GM18517 (cell line): ENCODE results near the gene TMPRSS4.

Experiments used
- ATAC-seq: cut with Tn5 transposase; IDR thresholded peaks from one replicate; pipeline ENCODE4 v1.9.1; 2021; ENCODE audit warnings: mild to moderate bottlenecking, moderate library complexity; ENCODE audit not compliant: unreplicated experiment

The TMPRSS4 gene

DNA sequence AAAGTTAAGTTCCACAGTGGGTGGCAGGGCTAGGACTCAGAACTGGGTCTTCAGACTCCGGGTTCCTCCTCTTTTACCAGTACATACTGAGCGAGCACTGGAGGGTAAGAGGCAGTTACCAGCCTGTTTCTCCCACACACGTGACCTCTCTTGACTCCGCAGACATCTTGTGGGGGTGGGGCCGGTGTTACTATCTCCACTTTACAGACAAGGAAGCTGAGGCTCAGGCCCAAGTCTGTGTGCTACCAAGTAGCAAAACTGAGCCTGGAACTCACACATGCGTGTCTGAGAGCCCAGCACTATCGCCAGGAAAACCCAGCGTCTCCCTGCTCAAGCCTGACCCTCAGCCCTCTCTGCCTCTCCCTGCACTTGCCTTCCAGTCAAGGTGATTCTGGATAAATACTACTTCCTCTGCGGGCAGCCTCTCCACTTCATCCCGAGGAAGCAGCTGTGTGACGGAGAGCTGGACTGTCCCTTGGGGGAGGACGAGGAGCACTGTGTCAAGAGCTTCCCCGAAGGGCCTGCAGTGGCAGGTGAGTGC is 25.9 kb downstream of the TMPRSS4 start:
- ATAC-seq = no peak

- ATAC-seq = no peak
Measured at GRCh38 chr11:118104491-118104890, 27.6 kb downstream of the TMPRSS4 start.

- ATAC-seq = no peak
Measured at GRCh38 chr11:118105657-118106305, 28.9 kb downstream of the TMPRSS4 start.

GRCh38 chr11:118106789-118107335 is 30.0 kb downstream of the TMPRSS4 start:
- no peak for ATAC-seq

GRCh38 chr11:118108513-118108912 is 31.6 kb downstream of the TMPRSS4 start:
- no peak for ATAC-seq

DNA sequence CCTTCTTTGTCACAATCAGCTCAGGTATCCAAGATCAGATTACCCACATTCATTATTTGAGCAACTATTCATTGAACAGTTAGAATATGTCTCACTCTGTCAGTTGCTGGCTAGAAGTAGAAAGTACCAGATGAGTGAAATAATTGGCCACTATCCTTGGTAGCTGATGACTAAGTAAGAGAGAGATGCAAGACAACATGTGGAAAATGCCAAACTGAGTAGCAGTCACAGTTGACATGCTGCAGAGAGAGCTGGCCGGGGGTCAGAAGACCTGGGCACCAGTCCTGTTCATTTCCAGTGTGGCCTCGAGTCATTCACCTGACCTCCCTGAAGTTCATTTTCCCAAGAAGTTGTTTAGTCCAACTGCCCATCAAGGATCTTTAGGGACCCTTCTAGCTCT is 32.4 kb downstream of the TMPRSS4 start:
- ATAC-seq = no peak

GRCh38 chr11:118111019-118111743 is 34.3 kb downstream of the TMPRSS4 start:
- ATAC-seq = no peak

- no peak for ATAC-seq
Measured at GRCh38 chr11:118111744-118112035, 34.8 kb downstream of the TMPRSS4 start.

GRCh38 chr11:118112711-118113430 is 36.0 kb downstream of the TMPRSS4 start:
- no peak for ATAC-seq

DNA sequence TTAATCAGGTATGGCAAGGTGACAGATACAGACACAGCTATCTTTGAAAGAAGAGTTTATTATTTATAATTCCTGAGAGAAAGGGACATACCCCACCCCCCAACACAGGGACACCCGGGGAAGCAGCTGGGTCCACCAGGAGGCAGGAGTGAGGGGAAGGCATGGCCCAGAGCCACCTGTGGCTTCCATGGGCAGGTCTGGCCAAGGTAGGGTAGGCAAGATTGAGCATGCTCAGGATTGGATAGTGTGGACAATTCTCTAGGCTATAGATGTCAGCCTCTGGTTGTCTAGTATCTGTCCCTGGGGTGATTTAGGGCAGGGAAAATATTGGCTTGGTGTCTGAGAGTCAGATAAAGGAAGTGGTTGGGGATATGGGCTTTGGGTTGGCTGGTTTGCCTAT is 37.4 kb downstream of the TMPRSS4 start:
- no peak for ATAC-seq

- no peak for ATAC-seq
Measured at GRCh38 chr11:118115048-118115447, 38.2 kb downstream of the TMPRSS4 start.

- no peak for ATAC-seq
Measured at GRCh38 chr11:118117790-118118601, 41.1 kb downstream of the TMPRSS4 start.

GRCh38 chr11:118120793-118121192 is 43.9 kb downstream of the TMPRSS4 start:
- no peak for ATAC-seq

DNA sequence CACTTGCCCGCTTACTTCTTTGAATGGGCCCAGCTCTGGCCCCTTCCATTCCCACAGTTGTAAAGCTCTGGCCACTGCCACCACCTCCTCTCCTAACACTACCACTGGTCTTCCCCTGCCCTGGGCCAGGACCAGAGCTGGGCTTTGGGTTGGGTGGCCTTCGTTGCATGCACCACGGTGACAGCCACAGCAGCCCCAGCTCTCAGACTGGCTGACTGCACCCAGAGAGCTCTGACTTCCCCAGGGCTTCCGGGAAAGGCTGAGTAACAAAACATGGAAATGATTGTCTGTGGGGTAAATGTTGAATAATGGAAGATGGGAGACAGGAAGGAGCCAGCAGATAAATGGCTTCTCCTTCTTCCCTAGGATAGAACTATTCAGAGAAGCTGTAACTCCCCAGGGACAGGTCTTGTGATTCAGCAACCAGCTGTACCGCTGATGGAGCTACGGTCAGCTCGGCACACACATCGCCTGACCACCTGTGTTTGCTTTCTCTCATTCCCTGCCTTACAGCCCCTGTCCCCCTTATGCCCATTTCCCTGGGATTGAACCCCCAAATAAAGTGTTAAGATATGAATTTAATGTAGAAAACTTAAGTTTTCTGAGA is 48.2 kb downstream of the TMPRSS4 start:
- no peak for ATAC-seq

- ATAC-seq = no peak
Measured at GRCh38 chr11:118126082-118126838, 49.4 kb downstream of the TMPRSS4 start.

GRCh38 chr11:118128310-118128709 is 51.4 kb downstream of the TMPRSS4 start:
- ATAC-seq = no peak

- no peak for ATAC-seq
Measured at GRCh38 chr11:118128721-118129470, 52.0 kb downstream of the TMPRSS4 start.

- no peak for ATAC-seq
Measured at GRCh38 chr11:118129471-118130172, 52.7 kb downstream of the TMPRSS4 start.
